Activated CD8-positive, alpha-beta memory T cell treated with anti-CD3 and anti-CD28 coated beads for 4 hours (primary cell): ENCODE data around the gene KCNJ6.
"Not testable (repeated sequence)": the region's sequence is repeated elsewhere in the genome, so short reads cannot be mapped to it uniquely, and the experiment has no call there.

ENCODE experiments used
- DNase-seq, 2 donors: peaks; one replicate each; pipeline ENCODE4 v3.0.0-alpha.2; 2020; ENCODE audit warnings: low read depth in 2 of 2

KCNJ6 gene

DNA sequence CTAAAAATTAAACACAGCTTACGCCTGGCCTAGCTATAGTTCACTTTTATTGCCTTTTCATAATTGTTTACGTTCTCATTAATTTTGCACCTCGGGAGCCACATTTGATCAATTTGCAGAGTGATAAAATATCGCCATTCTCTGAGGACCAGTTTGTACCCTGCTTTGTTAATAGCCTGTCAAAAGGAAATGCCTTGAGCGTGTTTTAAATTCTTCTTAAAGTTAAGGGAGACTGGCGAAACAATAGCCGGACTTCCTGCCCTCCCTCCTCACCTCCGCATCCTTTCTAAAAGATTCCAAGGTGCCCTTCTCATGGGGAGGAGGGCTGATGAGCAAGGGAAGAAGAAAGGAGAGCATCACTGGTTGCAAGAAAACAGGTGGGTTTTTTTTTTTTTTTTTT lies 271.6 kb downstream of the KCNJ6 start:
- no peak for DNase-seq

GRCh38 chr21:37643862-37644261 lies 272.4 kb downstream of the KCNJ6 start:
- not testable (repeated sequence) for DNase-seq

DNA sequence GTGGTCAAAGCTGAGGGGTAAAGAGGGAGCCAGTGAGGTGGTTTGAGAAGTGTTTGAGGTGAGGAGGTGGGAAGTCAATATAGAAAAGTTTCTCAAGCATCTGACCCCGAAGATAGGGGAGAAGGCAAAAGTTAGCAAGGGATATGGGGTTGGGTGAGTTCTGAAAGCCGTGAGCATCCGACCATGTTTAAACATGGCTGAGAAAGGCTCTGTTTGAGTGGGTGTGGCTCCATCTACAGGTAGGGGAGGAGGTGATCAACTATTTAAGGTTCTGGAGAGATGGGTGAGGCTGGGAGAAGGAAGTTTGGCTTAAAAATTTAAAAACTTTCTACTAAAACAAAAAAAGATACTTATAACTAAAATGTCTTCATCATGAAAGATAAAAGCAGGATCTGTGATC lies 273.8 kb downstream of the KCNJ6 start:
- DNase-seq: peak in 1 of 2 donors; percentile 5

DNA sequence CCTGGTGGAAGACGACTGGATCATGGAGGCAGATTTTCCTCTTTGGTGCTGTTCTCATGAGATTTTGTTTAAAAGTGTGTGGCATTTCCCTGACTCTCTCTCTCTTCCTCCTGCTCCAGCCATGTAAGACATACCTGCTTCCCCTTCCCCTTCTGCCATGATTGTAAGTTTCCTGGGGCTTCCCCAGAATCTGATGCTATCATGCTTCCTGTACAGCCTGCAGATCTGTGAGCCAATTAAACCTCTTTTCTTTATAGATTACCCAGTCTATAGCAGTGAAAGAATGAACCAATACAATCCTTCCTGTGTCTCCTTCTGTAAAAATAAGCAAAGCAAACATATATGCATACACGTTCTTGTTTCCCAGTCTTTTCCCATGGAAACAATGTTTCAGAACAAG lies 276.5 kb downstream of the KCNJ6 start:
- no peak for DNase-seq

- DNase-seq: no peak
Observed at GRCh38 chr21:37636152-37636860, 280.0 kb downstream of the KCNJ6 start.

- no peak for DNase-seq
Observed at GRCh38 chr21:37631319-37632117, 284.7 kb downstream of the KCNJ6 start.

GRCh38 chr21:37630872-37631271 lies 285.4 kb downstream of the KCNJ6 start:
- no peak for DNase-seq

DNA sequence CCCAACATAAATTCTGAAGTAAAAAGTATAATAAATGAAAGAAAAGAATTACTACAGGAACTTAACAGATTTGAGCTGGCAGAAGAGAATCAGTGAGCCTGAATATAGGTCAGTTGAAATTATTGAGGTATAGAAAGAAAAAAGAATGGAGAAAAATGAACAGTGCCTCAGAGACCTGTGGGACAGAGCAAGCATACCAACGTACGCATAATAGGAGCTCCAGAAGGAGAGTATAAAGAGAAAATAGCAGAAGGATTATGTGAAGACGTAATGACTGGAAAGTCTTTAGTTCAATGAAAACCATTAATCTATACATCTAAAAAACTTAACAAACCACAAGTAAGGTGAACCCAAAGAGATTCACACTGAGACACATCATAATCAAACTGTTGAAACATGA lies 287.9 kb downstream of the KCNJ6 start:
- DNase-seq: no peak

DNA sequence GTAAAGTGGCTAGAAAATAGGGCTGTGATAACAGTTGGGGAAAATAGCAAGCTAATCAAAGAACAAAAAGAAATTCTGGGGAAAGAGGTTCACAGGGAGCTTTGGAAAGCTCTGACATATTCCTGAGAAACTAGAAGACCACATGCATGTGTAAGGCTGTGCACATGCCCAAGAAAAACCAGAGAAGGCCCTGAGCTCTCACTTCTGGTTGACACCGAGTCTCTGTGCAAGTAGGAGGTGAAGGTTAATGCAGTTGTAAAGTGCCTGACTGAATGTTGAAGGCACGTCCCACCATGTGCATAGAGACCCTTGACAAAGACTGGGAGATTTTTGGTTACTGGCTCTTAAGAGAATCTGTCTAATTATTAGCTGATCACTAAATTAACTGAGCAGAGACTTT lies 288.7 kb downstream of the KCNJ6 start:
- DNase-seq: no peak

GRCh38 chr21:37627074-37627473 lies 289.2 kb downstream of the KCNJ6 start:
- DNase-seq: no peak

GRCh38 chr21:37626320-37626719 lies 289.9 kb downstream of the KCNJ6 start:
- no peak for DNase-seq

- DNase-seq: no peak
Observed at GRCh38 chr21:37623689-37624088, 292.6 kb downstream of the KCNJ6 start.

DNA sequence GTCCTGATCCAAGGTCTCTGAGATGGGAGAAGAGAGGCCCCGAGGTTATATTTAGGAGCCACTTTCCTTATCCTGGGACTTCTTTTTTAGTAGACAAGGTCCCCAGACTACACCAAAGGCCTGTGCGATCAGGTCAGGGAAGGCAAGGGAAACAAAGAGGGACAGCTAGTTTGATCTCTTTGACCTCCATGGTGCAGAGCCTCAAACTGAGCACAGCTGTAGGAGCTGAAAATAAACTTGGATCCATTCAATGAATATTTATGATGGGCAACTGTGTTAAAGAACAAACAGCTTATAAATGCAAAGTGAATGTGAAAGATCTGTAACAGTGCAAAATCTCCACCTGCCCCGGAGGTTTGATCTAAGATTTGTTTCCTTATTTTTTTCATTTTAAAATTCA lies 293.1 kb downstream of the KCNJ6 start:
- no peak for DNase-seq

- no peak for DNase-seq
Observed at GRCh38 chr21:37622755-37623154, 293.5 kb downstream of the KCNJ6 start.

DNA sequence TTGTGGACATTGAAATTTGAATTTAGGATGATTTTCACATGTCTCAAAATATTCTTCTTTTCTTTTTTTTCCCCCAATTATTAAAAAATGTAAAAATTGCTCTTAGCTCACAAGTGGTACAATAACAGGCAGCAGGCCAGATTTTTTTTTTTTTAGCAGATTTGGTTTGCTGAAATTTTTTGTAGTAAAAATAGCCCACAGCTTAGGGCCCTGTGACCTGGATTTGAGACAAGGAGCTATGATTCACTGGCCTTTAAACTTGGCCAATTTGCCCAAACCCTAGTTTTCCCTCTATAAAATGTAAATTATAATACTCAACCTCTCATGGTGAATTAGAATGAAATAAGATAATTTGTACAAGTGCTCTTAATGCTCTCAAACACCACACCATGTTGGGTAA lies 295.9 kb downstream of the KCNJ6 start:
- no peak for DNase-seq

DNA sequence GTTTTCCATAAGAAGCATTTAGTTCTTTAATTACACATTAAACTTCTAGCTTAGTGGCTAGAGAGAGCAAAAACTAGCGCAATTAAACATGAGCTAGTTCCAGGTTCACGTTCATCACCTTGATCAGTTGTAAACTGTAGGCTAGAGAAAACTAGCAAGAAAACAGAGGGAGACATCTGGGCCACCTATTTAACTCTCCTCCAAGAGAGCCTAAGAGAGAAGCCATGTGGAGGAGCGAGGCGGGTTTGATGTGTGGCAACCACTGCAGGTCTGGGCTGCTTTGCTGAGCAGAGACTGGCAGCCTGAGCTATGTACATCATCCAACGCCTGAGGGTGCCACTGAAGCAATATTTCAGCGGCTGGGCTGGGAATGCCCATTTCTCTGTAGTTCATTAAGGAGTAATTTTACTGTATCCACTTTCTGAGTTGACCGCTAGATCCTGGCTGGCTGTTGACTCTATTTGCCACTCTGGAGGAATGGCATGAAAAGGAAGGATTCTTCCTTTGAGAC lies 296.7 kb downstream of the KCNJ6 start:
- no peak for DNase-seq

DNA sequence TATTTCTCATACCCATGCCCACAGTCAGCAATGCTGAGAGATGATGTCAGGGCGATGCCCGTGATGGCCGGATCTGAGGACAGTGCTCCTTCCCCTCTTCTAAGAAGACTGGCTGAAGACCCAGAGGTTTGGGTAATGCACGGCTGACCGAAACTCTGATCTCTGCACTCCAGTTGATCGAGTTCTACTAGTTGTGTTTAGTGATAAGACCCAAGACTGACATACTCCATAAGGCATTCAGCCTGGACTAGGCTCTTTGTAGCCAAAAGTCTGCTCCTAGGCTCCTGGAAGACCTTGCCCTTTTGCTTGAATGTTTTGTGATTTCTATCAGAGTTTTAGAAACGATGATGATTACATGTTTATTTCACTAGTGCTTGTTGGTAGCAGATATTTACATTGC lies 298.2 kb downstream of the KCNJ6 start:
- no peak for DNase-seq

- no peak for DNase-seq
Observed at GRCh38 chr21:37615962-37616361, 300.3 kb downstream of the KCNJ6 start.

DNA sequence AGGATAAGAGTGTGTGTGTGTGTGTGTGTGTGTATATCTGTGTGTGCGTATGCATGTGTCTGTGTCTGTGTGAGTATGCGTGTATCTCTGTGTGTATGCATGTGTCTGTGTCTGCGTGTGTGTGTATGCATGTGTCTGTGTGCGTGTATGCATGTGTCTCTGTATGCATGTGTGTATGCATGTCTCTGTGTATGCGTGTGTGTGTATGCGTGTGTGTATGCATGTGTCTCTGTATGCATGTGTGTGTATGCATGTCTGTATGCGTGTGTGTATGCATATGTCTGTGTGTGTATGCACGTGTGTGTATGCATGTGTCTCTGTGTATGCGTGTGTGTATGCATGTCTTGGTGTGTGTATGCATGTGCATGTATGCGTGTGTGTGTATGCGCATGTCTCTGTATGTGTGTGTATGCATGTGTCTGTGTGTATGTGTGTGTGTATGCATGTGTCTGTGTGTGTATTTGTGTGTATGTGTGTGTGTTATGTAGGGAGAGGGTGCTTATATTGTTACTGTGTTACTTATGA lies 301.8 kb downstream of the KCNJ6 start:
- no peak for DNase-seq

GRCh38 chr21:37607081-37607480 lies 309.2 kb downstream of the KCNJ6 start:
- DNase-seq: no peak

GRCh38 chr21:37606549-37606948 lies 309.7 kb downstream of the KCNJ6 start:
- no peak for DNase-seq

GRCh38 chr21:37605006-37605405 lies 311.3 kb downstream of the KCNJ6 start:
- DNase-seq: no peak

DNA sequence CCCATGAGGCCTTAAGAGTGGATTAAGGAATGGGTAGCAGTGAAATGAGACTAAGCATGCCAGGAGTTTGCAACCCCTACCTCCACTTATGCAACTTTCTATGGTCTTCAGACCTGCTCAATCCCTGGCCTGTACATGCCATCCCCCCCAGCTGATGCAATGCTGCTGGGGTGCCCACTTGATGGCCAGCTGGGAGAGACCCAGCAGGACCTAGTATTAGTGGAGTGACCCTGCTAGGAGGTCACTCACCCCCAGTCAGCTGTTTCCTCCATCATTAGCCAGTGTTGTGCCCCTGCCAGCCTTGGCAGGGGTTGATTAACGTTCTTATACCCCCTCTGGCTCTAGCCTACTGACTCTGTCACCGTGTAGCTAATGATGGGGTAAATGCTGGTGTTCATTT lies 313.1 kb downstream of the KCNJ6 start:
- no peak for DNase-seq
